Measurements from ENCODE around the gene MMP15. TPM values are rescaled to one million over a fixed set of nuclear protein-coding genes. Genes with fewer than 3 reads are reported as not detected.

Gene MMP15
- total RNA-seq, 1 donor = 9.4 TPM

DNA sequence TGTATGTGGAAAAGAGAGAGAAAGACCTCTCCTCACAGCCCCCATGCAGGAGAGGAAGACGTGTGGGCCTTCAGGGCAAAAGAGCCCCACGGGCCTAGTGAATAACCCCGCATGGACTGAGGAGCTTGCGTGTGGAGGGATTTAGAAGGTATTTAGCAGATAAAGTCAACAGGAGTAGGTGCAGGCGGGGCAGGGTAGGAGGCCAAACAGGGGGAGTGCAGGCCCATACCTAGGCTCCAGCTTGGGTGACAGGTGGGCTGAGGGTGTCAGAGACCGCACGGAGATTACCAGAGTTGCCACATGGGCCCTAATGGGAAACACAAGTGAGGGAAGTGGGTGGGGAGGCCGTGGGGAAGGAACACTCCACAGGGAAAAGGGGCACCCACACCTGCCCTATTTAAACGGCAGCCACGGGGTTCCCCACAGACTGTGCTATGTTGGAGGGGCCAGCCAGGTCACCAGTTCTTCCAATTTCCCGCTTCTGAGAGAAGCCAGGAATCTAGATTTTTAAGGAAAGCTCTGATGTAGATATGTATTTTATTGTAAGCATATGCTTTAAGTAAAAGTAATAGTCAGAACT, 46.5 kb upstream of the MMP15 start:
- Histone ChIP-seq H3K4me3 (ENCODE audit: insufficient read depth, low read length) (no peak overlapping the region), H2AFZ (ENCODE audit: low read length) (no peak overlapping the region), H3K36me3 (ENCODE audit: insufficient read depth, low read length) (no peaks in the 10 kb centered on the region), H3K27me3 (ENCODE audit: insufficient read depth, low read length) (peaks cover 18% of the 10 kb centered on the region), H3K27ac (ENCODE audit: low read depth, low read length) (no peak overlapping the region), H3K79me2 (ENCODE audit: insufficient read depth, low read length) (no peaks in the 10 kb centered on the region), H4K20me1 (ENCODE audit: insufficient read depth, low read length) (no peaks in the 10 kb centered on the region), H3K9me3 (ENCODE audit: low read depth, low read length) (no peaks in the 10 kb centered on the region), H3K4me2 (ENCODE audit: insufficient read depth, low read length) (no peak overlapping the region), H3K4me1 (ENCODE audit: insufficient read depth, low read length) (no peaks in the 10 kb centered on the region)
- DNase-seq (ENCODE audit: insufficient read length, low spot score, missing footprints) = peak; percentile 22
- no peak for TF ChIP-seq CTCF (IDR thresholded peaks at IDR 0.05; ENCODE audit: extremely low read depth, low read depth, low read length)

GRCh38 chr16:57981636-57982035, 43.9 kb upstream of the MMP15 start:
- no peak overlapping the region for H3K4me3 ChIP-seq (ENCODE audit: insufficient read depth, low read length)
- no peak overlapping the region for H3K27ac ChIP-seq (ENCODE audit: low read depth, low read length)
- no peaks in the 10 kb centered on the region for H3K36me3 ChIP-seq (ENCODE audit: insufficient read depth, low read length)
- no peaks in the 10 kb centered on the region for H3K9me3 ChIP-seq (ENCODE audit: low read depth, low read length)
- no peaks in the 10 kb centered on the region for H3K79me2 ChIP-seq (ENCODE audit: insufficient read depth, low read length)
- no peak for TF ChIP-seq CTCF (IDR thresholded peaks at IDR 0.05; ENCODE audit: extremely low read depth, low read depth, low read length)
- peak; percentile 67 for DNase-seq (ENCODE audit: insufficient read length, low spot score, missing footprints)
- H3K4me1 ChIP-seq (ENCODE audit: insufficient read depth, low read length) = peaks cover 3% of the 10 kb centered on the region
- peaks cover 38% of the 10 kb centered on the region for H3K27me3 ChIP-seq (ENCODE audit: insufficient read depth, low read length)
- no peak overlapping the region for H2AFZ ChIP-seq (ENCODE audit: low read length)
- no peaks in the 10 kb centered on the region for H4K20me1 ChIP-seq (ENCODE audit: insufficient read depth, low read length)
- no peak overlapping the region for H3K4me2 ChIP-seq (ENCODE audit: insufficient read depth, low read length)

DNA sequence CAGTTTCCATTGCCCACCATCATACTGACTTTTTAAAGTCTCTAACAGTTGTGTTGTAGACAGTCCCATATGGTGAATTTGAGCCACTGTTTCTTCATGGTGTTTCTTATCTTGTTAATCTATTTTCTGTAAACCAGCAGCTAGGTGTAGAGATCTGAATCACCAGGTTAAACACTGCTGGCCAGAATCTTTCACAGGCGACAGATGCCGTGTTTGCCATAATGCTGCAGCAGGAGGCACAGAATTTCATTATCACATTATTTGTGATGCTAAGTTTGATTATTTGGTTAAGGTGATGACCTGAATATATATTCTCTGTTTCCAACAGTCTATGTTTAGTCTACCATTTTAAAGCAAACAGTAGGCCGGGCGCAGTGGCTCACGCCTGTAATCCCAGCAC, 43.2 kb upstream of the MMP15 start:
- H3K9me3 ChIP-seq (ENCODE audit: low read depth, low read length) = no peaks in the 10 kb centered on the region
- TF ChIP-seq CTCF (IDR thresholded peaks at IDR 0.05; ENCODE audit: extremely low read depth, low read depth, low read length) = no peak
- H3K79me2 ChIP-seq (ENCODE audit: insufficient read depth, low read length) = no peaks in the 10 kb centered on the region
- H4K20me1 ChIP-seq (ENCODE audit: insufficient read depth, low read length) = no peaks in the 10 kb centered on the region
- H3K27me3 ChIP-seq (ENCODE audit: insufficient read depth, low read length) = peaks cover 45% of the 10 kb centered on the region
- peak; percentile 32 for DNase-seq (ENCODE audit: insufficient read length, low spot score, missing footprints)
- no peak overlapping the region for H3K27ac ChIP-seq (ENCODE audit: low read depth, low read length)
- H3K36me3 ChIP-seq (ENCODE audit: insufficient read depth, low read length) = no peaks in the 10 kb centered on the region
- H3K4me2 ChIP-seq (ENCODE audit: insufficient read depth, low read length) = no peak overlapping the region
- H3K4me1 ChIP-seq (ENCODE audit: insufficient read depth, low read length) = peaks cover 3% of the 10 kb centered on the region
- no peak overlapping the region for H3K4me3 ChIP-seq (ENCODE audit: insufficient read depth, low read length)
- H2AFZ ChIP-seq (ENCODE audit: low read length) = no peak overlapping the region

DNA sequence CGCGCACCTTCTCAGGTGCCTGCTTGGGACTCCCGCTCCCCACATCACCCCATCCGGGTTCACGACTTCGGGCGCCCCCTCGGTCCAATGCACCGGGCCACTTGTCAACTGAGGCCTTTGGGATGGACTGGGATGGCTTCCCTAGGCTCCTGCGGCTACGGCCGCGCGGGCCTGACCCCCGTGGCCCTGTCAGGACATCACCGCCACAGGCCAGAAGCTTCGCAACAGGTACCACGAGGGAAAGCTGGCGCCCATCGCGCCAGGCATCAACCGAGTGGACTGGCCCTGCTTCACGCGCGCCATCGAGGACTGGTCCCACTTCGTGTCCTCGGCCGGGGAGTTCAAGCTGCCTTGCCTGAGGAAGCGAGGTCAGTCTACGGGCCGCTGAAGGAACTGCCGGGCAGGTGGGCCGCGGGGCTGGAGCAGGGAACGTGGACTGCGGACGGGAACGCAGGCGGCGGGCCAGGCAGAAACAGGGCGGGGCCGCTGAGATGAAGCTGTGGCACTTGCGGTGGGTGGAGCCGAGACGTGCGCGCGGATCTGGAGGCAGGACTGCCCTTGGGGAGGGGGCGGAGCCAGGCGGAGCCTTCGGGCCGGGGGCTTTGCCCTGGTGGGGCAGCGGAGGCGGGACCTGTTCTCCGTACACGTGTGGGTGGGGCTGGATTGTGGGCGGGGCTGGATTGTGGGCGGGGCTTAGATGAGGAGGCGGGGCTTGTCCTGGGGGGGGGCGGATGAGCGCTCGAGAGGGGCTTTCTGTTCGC, 40.9 kb upstream of the MMP15 start:
- H3K4me3 ChIP-seq (ENCODE audit: insufficient read depth, low read length) = peak overlapping the region; percentile 58
- H3K79me2 ChIP-seq (ENCODE audit: insufficient read depth, low read length) = no peaks in the 10 kb centered on the region
- peak overlapping the region; percentile 76 for H2AFZ ChIP-seq (ENCODE audit: low read length)
- H4K20me1 ChIP-seq (ENCODE audit: insufficient read depth, low read length) = no peaks in the 10 kb centered on the region
- H3K36me3 ChIP-seq (ENCODE audit: insufficient read depth, low read length) = no peaks in the 10 kb centered on the region
- no peaks in the 10 kb centered on the region for H3K9me3 ChIP-seq (ENCODE audit: low read depth, low read length)
- peaks cover 47% of the 10 kb centered on the region for H3K27me3 ChIP-seq (ENCODE audit: insufficient read depth, low read length)
- H3K4me2 ChIP-seq (ENCODE audit: insufficient read depth, low read length) = peak overlapping the region; percentile 76
- TF ChIP-seq CTCF (IDR thresholded peaks at IDR 0.05; ENCODE audit: extremely low read depth, low read depth, low read length) = no peak
- peaks cover 3% of the 10 kb centered on the region for H3K4me1 ChIP-seq (ENCODE audit: insufficient read depth, low read length)
- peak; percentile 89 for DNase-seq (ENCODE audit: insufficient read length, low spot score, missing footprints)
- no peak overlapping the region for H3K27ac ChIP-seq (ENCODE audit: low read depth, low read length)
